Kidney glomerular epithelial cell (primary cell): ENCODE data around the gene CDH12.

Experiments used
- DNase-seq: peaks from one replicate; lab custom pipeline; 2025; lab: John Stamatoyannopoulos, UW

CDH12 gene

GRCh38 chr5:22764736-22765135, 88.4 kb downstream of the CDH12 start:
- no peak for DNase-seq

GRCh38 chr5:22757776-22758175, 95.4 kb downstream of the CDH12 start:
- no peak for DNase-seq

- DNase-seq = no peak
Observed at GRCh38 chr5:22754155-22754554, 99.0 kb downstream of the CDH12 start.

GRCh38 chr5:22751536-22751935, 101.6 kb downstream of the CDH12 start:
- DNase-seq = no peak

GRCh38 chr5:22736443-22737003, 116.6 kb downstream of the CDH12 start:
- DNase-seq = no peak

DNA sequence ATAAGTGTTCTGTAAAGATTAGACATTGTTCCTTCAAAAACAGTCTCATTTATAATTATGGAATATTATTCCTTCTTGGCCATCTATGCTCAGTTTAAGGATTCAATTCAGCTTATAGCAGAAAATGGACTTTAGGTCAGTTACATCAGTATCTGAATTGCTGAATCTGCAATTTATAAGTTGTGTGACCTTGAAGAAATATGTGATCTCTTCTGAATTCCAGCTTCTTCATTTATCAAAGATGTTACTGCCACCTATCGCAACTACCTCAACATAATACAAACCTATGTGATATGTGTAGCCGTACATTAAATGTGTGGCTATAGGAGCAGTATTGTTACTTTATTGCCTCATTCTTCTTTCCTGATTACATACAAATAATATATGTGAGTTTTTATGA, 118.2 kb downstream of the CDH12 start:
- no peak for DNase-seq

- DNase-seq = no peak
Observed at GRCh38 chr5:22728610-22729009, 124.5 kb downstream of the CDH12 start.

- DNase-seq = no peak
Observed at GRCh38 chr5:22722491-22722890, 130.7 kb downstream of the CDH12 start.

DNA sequence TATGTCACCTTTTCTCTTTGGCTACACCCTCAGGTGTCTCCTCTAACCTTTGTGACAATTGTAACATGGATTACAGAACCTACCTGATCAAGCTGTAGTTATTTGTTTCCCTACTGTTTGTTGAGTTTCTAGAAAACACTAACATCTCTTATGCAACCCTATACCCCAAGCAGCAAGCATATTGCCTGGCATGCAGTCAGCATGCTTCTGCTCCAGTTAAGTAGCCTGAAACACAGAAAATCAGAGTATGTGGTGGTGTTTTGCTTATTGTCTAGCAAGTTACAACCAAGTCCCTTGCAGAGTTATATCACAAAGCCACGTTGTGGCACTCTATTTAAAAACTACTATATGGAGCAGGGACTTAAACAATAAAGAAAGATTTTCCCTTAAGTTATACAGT, 131.1 kb downstream of the CDH12 start:
- no peak for DNase-seq

DNA sequence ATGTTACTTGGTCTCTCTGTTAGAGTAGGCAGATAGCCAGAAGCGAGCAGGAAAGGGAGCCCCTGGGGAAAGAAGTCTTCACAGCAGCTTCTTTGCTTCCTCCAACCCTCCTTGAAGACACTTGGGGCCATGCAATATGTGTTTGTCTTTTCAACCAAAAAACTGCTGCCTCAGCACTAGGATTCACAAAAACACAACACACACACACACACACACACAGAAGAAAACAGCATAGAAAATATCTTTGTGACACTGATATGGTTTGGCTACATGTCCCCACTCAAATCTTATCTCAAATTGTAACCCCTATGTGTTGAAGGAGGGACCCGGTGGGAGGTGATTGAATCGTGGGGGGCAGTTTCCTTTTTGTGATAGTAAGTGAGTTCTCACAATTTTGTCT, 133.3 kb downstream of the CDH12 start:
- no peak for DNase-seq

DNA sequence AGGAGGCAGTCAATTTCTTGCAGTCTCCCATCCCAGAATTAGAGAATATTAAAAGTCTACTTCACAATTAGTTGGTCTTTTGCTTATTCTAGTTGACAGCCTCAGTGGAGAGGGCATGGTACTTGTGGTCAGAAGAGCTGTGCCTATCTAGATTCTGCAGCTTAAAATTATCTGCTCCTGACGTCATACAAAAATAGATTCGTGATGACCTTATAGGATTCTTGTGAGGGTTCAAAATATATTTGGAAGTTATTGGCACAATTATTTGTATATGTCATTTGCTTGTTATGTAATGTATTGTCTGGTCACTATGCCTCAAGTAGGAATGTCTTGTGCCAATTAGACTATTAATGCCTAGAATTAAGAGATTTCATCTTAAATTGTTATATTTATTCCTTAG, 142.5 kb downstream of the CDH12 start:
- DNase-seq = no peak

DNA sequence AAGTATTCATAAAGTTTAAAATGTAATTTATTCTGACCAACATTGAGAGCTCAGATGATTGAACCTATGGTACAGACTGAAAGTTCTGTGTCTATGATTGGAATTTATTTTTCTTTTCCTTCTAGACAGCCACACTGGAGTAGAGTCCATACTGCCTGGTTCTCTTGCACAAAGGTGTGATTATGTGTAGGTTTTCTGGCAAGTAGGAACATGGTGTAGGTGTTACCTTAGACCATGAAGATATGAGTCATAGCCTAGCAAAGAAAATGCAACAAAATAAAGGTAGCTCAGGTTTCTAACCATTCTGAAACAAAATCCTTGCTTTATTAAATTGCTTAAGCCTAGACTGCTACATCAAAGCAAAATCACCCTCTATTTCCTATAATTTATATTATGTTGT, 143.4 kb downstream of the CDH12 start:
- DNase-seq = no peak

DNA sequence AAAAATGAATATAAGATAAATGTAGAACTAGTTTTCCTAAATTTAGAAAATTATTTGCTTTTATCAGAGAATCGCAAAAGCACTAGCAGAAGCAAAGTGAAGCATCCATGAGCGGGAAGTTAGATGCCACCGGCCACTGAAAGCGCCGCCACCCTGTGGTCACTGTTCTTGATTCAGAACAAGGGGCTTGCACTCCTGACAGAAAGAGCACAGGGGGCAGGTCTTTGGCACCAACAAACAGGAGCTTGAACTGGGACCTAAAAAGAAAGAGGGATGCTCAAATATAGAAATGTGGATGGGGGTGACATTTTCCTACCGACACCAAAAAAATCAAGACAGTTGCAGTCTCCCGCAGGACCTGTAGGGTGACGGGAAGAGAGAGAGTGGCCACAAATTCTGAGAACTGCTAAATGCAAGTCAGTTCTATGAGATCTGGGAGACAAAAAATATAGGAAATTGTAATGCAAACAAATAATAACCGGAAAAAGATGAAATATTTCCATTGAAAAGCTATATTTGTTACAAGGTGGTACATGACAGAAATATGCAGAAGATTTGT, 144.3 kb downstream of the CDH12 start:
- no peak for DNase-seq

DNA sequence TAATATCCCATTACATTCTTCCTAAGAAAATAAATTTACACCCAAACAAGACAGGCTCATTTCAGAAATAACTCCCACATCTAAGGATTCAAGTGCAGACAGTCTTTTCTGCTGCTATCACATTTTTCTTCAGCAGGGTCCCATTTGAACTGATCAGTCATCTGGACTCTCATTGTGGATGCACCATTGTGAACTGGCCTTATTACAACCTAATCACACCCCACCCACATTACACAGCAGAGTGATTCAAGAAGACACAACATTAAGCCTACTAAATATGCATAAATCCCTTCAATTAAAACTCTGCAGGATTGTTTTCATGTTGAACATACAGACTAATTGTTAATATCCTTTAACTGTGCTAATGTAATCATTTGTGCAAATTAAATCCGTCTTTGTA, 146.2 kb downstream of the CDH12 start:
- no peak for DNase-seq

DNA sequence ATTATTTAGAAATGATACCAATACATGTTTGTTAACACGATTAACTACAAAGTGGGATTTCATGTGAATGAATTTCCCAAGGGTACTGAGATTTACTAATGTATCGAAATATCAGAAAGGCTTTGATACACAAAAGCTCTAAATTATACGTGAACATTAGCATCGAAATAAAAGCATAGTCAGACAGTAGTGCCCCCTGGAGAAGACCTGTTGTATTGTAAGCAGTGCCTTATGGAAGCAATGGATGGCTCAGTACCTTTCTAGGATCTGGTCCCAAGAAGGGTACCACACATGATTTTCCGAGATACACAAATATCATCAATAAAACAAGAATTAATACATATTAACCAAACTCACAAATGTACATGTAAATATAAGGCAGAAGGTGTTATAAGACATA, 153.8 kb downstream of the CDH12 start:
- DNase-seq = no peak

DNA sequence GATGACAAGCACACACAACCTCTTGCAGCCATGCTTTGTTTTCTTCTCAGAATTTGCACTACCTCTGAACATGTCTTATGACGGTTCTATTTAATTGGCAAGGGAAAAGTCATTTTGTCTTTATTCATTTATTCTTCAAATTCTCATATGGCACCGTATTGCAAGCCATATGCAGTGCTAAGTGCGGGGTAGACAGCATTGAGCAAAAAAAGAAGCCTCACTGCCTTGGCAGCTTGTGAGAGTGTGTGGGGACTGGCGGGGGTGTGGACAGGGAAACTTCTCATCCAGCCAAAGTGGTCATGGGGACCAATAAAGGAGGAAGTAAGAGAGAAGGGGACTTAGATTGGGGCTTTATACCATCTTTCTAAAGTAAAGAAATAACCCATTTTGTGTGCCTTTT, 160.0 kb downstream of the CDH12 start:
- DNase-seq = no peak

DNA sequence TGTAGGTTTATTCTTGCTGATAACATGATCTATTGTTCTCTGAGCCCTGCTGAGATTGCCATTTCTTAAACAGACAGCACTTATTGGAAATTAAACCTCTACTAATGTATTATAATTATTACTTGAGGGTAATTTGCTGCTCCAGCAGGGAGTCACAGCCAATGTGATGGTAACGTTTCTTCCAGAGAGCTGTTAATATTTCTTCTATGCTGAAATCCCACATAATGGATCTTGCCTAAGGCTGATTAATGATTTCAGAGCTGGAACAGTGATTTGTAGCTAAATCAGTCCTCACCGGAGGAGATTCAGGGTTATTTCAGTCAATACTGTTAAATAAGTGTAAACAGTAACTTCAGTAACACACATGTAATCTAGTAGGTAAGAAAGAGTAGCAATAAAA, 170.1 kb downstream of the CDH12 start:
- no peak for DNase-seq

DNA sequence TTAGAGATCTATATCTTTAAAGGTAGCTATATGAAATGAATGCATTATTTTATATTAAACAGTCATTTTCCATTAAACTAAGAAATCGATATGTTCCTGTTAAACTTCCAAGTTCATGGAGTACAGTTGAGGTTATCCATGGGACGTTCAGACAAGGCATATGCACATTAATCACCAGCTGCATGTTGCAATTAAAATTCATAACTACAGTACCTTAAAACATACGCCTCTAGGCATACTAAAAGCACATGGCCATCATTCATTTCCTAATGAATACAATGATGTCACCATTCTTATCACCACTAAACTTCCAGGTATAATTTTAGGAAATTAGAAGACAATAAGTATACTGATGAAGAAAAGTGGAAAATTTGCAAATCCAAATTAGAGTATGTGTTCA, 174.3 kb downstream of the CDH12 start:
- no peak for DNase-seq

- DNase-seq = no peak
Observed at GRCh38 chr5:22673131-22673530, 180.0 kb downstream of the CDH12 start.

DNA sequence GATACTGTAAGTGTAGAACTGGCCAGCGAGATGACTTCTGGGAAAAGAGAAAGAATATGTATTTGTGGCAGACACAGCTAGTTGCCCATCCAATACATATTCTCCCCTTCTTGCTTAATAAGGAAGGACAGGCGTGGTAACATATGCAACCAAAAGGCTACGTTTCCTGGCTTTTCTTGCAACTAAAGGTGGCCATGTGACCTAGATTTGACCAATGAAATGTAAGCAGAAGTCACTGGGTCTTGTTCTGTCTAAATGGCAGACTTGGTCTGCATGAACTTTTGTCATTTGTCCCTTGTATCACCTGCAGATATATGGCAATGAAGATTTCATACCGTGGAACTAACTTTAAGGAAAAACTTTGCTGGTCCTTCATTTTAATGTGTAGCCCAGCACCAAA, 183.8 kb downstream of the CDH12 start:
- no peak for DNase-seq

GRCh38 chr5:22665801-22666200, 187.3 kb downstream of the CDH12 start:
- DNase-seq = no peak

- DNase-seq = no peak
Observed at GRCh38 chr5:22663134-22663533, 190.0 kb downstream of the CDH12 start.

GRCh38 chr5:22662391-22662790, 190.8 kb downstream of the CDH12 start:
- DNase-seq = no peak

GRCh38 chr5:22651355-22651754, 201.8 kb downstream of the CDH12 start:
- DNase-seq = no peak

DNA sequence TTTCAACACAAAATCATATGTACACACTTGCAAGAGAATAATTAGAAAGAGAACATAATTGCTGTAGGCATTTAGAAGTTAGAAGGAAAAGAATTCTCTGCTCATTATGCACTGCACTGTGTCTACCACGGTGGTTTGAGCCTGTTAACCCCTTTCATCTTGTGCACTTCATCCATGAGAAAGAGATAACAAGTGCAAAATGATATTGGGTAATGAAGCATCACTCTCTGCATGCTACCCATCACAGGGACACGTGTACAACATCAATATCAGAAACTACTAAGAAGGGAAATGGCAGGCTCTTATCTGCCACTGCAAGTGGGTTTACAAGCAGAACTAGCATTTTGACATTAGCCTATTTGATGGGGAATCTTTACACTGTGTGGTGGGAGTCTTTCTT, 202.6 kb downstream of the CDH12 start:
- no peak for DNase-seq
